GM12872 (cell line): ENCODE results near the gene BORCS5.

Experiments
- CTCF ChIP-seq: IDR thresholded peaks from 3 replicates; pipeline ENCODE4 v1.5.1; 2011; ENCODE audit warnings: low read depth, mild to moderate bottlenecking, low read length, moderate library complexity; ENCODE audit not compliant: insufficient read depth

The BORCS5 gene

GRCh38 chr12:12432364-12432763 is 75.5 kb downstream of the BORCS5 start:
- no peak for TF ChIP-seq CTCF

GRCh38 chr12:12433203-12433731 is 76.4 kb downstream of the BORCS5 start:
- no peak for TF ChIP-seq CTCF

GRCh38 chr12:12436831-12437345 is 80.0 kb downstream of the BORCS5 start:
- TF ChIP-seq CTCF, result no peak

GRCh38 chr12:12439636-12440035 is 82.8 kb downstream of the BORCS5 start:
- no peak for TF ChIP-seq CTCF

- TF ChIP-seq CTCF, result no peak
Observed at GRCh38 chr12:12440784-12441428, 84.0 kb downstream of the BORCS5 start.

- TF ChIP-seq CTCF, result no peak
Observed at GRCh38 chr12:12441429-12441807, 84.5 kb downstream of the BORCS5 start.

- no peak for TF ChIP-seq CTCF
Observed at GRCh38 chr12:12441843-12442461, 85.1 kb downstream of the BORCS5 start.
